Dedifferentiated amniotic fluid mesenchymal stem cell (primary cell): ENCODE results near the gene PCDHA1.
"Not testable (repeated sequence)": the region's sequence is repeated elsewhere in the genome, so short reads cannot be mapped to it uniquely, and the experiment has no call there.

ENCODE experiments used
- DNase-seq: peaks from one replicate; pipeline ENCODE4 v3.0.0-alpha.2; 2016; ENCODE audit errors: extremely low spot score

The PCDHA1 gene

GRCh38 chr5:140808241-140808888 lies 22.4 kb downstream of the PCDHA1 start:
- not testable (repeated sequence) for DNase-seq

DNA sequence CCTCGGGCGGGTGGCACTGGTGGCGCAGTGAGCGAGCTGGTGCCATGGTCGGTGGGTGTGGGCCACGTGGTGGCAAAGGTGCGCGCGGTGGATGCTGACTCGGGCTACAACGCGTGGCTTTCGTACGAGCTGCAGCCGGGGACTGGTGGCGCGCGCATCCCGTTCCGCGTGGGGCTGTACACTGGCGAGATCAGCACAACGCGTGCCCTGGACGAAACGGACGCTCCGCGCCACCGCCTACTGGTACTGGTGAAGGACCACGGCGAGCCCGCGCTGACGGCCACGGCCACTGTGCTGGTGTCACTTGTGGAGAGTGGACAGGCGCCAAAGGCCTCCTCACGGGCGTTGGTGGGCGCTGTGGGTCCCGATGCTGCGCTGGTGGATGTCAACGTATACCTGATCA lies 22.9 kb downstream of the PCDHA1 start:
- DNase-seq = no peak

DNA sequence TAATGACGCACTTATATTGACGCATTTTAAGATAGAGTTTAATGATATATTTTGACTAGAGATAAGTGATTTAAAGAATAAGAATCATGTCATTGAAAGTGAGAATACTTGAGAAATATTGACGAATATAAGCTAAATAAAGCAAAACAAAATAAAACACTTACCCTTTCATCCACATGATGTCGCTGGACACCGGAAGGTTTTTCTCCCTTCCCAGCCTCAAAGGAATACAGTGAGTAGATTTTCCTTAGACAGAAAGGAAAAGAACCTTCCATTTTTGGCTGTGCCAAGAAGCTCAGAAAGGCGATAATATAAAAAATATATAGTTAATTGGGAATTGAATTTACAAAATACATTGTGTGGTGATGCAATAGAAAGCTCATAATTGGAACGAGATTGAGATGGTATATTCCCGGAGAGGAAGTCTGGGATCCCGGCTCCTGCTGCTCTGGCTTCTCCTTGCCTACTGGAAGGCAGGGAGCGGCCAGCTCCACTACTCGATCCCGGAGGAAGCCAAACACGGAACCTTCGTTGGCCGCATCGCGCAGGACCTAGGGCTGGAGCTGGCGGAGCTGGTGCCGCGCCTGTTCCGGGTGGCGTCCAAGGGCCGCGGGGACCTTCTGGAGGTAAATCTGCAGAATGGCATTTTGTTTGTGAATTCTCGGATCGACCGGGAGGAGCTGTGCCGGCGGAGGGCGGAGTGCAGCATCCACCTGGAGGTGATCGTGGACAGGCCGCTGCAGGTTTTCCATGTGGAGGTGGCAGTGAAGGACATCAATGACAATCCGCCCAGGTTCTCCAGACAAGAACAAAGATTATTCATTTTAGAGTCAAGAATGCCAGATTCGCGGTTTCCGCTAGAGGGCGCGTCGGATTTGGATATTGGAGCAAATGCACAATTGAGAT lies 35.7 kb downstream of the PCDHA1 start, which contains the start of gene PCDHA5:
Gene PCDHA5, plus strand, starts transcription at position 239 of the 906 bp plus-strand sequence.
- no peak for DNase-seq

DNA sequence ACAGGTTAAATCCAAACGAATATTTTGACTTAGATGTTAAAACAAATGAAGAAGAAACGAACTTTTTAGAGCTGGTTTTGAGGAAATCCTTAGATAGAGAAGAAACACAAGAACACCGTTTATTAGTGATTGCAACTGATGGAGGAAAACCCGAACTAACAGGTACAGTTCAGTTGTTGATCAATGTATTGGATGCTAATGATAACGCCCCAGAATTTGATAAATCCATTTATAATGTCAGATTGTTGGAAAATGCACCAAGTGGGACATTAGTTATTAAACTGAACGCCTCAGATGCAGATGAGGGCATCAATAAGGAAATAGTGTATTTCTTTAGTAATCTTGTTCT lies 36.3 kb downstream of the PCDHA1 start:
- DNase-seq = no peak

DNA sequence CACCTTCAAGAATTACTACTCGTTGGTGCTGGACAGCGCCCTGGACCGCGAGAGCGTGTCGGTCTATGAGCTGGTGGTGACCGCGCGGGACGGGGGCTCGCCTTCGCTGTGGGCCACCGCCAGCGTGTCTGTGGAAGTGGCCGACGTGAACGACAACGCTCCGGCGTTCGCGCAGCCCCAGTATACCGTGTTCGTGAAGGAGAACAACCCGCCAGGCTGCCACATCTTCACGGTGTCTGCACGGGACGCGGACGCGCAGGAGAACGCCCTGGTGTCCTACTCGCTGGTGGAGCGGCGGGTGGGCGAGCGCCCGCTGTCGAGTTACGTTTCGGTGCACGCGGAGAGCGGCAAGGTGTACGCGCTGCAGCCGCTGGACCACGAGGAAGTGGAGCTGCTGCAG lies 37.0 kb downstream of the PCDHA1 start:
- DNase-seq = not testable (repeated sequence)

- DNase-seq = no peak
Measured at GRCh38 chr5:140823475-140823874, 37.5 kb downstream of the PCDHA1 start.

- no peak for DNase-seq
Measured at GRCh38 chr5:140827704-140828361, 41.9 kb downstream of the PCDHA1 start, which contains the start of gene PCDHA6. Gene PCDHA6 (plus strand): TSS chr5:140827960. CDS start chr5:140828092, 132 bp downstream.

GRCh38 chr5:140828362-140828737 lies 42.4 kb downstream of the PCDHA1 start:
- DNase-seq = no peak

DNA sequence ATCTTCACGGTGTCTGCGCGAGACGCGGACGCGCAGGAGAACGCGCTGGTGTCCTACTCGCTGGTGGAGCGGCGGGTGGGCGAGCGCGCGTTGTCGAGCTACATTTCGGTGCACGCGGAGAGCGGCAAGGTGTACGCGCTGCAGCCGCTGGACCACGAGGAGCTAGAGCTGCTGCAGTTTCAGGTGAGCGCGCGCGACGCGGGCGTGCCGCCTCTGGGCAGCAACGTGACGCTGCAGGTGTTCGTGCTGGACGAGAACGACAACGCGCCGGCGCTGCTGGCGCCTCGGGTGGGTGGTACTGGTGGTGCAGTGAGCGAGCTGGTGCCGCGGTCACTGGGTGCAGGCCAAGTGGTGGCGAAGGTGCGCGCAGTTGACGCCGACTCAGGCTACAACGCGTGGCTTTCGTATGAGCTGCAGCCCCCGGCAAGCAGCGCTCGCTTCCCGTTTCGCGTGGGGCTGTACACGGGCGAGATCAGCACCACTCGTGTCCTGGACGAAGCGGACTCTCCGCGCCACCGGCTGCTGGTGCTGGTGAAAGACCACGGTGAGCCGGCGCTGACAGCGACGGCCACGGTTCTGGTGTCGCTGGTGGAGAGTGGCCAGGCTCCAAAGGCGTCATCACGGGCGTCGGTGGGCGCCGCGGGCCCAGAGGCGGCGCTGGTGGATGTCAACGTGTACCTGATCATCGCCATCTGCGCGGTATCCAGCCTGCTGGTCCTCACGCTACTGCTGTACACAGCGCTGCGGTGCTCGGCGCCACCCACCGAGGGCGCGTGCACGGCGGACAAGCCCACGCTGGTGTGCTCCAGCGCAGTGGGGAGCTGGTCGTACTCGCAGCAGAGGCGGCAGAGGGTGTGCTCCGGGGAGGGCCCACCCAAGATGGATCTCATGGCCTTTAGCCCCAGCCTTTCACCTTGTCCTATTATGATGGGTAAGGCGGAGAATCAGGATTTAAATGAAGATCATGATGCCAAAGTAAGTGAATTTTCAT lies 43.9 kb downstream of the PCDHA1 start:
- not testable (repeated sequence) for DNase-seq

- peak; percentile 17 for DNase-seq
Measured at GRCh38 chr5:140833993-140834392, 48.1 kb downstream of the PCDHA1 start, which contains the start of gene PCDHA7. Gene PCDHA7 (plus strand): TSS chr5:140834269. CDS start chr5:140834384, 115 bp downstream.

DNA sequence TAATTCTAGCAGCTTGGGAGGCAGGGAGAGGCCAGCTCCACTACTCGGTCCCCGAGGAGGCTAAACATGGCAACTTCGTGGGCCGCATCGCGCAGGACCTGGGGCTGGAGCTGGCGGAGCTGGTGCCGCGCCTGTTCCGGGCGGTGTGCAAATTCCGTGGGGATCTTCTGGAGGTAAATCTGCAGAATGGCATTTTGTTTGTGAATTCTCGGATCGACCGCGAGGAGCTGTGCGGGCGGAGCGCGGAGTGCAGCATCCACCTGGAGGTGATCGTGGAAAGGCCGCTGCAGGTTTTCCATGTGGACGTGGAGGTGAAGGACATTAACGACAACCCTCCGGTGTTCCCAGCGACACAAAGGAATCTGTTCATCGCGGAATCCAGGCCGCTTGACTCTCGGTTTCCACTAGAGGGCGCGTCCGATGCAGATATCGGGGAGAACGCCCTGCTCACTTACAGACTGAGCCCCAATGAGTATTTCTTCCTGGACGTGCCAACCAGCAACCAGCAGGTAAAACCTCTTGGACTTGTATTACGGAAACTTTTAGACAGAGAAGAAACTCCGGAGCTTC lies 48.6 kb downstream of the PCDHA1 start:
- DNase-seq = not testable (repeated sequence)

DNA sequence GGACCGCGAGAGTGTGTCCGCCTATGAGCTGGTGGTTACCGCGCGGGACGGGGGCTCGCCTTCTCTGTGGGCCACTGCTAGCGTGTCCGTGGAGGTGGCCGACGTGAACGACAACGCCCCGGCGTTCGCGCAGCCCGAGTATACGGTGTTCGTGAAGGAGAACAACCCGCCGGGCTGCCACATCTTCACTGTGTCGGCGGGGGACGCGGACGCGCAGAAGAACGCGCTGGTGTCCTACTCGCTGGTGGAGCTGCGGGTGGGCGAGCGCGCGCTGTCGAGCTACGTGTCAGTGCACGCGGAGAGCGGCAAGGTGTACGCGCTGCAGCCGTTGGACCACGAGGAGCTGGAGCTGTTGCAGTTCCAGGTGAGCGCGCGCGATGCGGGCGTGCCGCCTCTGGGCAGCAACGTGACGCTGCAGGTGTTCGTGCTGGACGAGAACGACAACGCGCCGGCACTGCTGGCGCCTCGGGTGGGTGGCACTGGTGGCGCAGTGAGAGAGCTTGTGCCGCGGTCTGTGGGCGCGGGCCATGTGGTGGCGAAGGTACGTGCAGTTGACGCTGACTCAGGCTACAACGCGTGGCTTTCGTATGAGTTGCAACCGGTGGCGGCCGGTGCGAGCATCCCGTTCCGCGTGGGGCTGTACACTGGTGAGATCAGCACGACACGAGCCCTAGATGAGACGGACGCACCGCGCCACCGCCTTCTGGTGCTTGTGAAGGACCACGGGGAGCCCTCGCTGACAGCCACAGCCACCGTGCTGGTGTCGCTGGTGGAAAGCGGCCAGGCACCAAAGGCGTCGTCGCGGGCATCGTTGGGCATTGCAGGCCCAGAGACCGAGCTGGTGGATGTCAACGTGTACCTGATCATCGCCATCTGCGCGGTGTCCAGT lies 49.9 kb downstream of the PCDHA1 start:
- DNase-seq = no peak

DNA sequence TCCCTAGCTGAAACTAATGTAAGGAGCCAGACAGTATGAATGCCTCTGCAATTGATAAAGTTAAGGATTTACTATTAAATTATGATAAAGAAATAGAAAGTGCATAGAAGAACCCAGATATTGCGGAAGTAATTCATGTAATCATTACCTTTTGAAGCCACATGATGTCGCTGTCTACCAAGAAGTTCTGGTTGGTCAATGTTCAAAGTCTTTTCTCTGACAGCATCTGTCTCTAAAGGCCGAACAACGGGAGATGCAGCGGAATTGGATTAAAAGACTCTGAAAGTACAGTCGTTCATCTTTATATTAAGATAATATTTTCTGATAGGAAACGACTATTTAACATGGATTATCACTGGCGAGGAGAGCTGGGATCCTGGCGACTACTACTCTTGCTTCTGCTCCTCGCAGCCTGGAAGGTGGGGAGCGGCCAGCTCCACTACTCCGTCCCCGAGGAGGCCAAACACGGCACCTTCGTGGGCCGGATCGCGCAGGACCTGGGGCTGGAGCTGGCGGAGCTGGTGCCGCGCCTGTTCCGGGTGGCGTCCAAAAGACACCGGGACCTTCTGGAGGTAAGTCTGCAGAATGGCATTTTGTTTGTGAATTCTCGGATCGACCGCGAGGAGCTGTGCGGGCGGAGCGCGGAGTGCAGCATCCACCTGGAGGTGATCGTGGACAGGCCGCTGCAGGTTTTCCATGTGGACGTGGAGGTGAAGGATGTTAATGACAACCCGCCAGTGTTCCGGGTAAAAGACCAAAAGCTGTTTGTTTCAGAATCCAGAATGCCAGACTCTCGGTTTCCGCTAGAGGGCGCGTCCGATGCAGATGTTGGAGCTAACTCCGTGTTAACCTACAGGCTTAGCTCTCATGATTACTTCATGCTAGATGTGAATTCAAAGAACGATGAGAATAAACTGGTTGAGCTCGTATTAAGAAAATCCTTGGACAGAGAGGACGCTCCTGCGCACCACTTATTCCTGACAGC lies 55.3 kb downstream of the PCDHA1 start, which contains the start of gene PCDHA8:
Gene PCDHA8, plus strand, starts transcription at position 210 of the 985 bp plus-strand sequence. Its CDS starts 135 bp downstream, at position 345.
- DNase-seq = no peak

DNA sequence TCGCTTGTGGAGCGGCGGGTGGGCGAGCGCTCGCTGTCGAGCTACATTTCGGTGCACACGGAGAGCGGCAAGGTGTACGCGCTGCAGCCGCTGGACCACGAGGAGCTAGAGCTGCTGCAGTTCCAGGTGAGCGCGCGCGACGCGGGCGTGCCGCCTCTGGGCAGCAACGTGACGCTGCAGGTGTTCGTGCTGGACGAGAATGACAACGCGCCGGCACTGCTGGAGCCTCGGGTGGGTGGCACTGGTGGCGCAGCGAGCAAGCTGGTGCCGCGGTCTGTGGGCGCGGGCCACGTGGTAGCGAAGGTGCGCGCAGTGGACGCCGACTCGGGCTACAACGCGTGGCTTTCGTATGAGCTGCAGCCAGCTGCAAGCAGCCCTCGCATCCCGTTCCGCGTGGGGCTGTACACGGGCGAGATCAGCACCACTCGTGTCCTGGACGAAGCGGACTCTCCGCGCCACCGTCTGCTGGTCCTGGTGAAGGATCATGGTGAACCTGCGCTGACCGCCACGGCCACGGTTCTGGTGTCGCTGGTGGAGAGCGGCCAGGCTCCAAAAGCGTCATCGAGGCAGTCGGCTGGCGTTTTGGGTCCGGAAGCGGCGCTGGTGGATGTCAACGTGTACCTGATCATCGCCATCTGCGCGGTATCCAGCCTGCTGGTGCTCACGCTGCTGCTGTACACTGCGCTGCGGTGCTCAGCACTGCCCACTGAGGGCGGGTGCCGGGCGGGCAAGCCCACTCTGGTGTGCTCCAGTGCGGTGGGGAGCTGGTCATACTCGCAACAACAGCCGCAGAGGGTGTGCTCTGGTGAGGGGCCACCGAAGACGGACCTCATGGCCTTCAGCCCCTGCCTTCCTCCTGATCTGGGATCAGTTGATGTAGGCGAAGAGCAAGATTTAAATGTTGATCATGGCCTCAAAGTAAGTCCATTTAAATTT lies 57.1 kb downstream of the PCDHA1 start:
- DNase-seq = no peak

GRCh38 chr5:140848139-140849102 lies 62.5 kb downstream of the PCDHA1 start, which contains the start of gene PCDHA9:
Gene PCDHA9 (plus strand): TSS chr5:140848382. CDS start chr5:140848496, 114 bp downstream.
- not testable (repeated sequence) for DNase-seq
